Epithelial cell of esophagus (primary cell): ENCODE results near the gene HOXA9.

ENCODE experiments used
- DNase-seq: peaks from one replicate; pipeline ENCODE4 v3.0.0; 2010; ENCODE audit warnings: low read depth
- H3K4me3 ChIP-seq: 2 replicates; pipeline ENCODE4 v1.5.1; 2011; ENCODE audit warnings: mild to moderate bottlenecking, low read length, control low read depth
- CTCF ChIP-seq: IDR thresholded peaks from 2 replicates; pipeline ENCODE4 v1.5.1; 2011; ENCODE audit warnings: low read depth, mild to moderate bottlenecking, low read length, control low read depth, inconsistent platforms; ENCODE audit not compliant: insufficient read depth; ENCODE audit errors: missing control alignments

HOXA9 gene

GRCh38 chr7:27112955-27113949 is 52.1 kb downstream of the HOXA9 start:
- peak; percentile 65 for DNase-seq
- H3K4me3 ChIP-seq, result peak overlapping the region; percentile 51

More at GRCh38 chr7:27112955-27113949, 52.1 kb downstream of the HOXA9 start:
- no peak for TF ChIP-seq CTCF
